ENCODE data around the gene PRKN. TPM values are rescaled to one million over a fixed set of nuclear protein-coding genes. Genes with fewer than 3 reads are reported as not detected.

PRKN gene
- total RNA-seq, 4 donors from 2014 or later: 9.6 to 17.0 (median 11.6) TPM

- TF ChIP-seq CTCF (IDR thresholded peaks at IDR 0.05; ENCODE audit: low read depth): no peak
These were observed 112.4 kb downstream of the PRKN start for GRCh38 chr6:162615016-162615705.

- TF ChIP-seq CTCF (IDR thresholded peaks at IDR 0.05; ENCODE audit: low read depth): no peak
These were observed 114.3 kb downstream of the PRKN start for GRCh38 chr6:162613310-162613709.

GRCh38 chr6:162612613-162613012, 115.0 kb downstream of the PRKN start:
- TF ChIP-seq CTCF (IDR thresholded peaks at IDR 0.05; ENCODE audit: low read depth): no peak

GRCh38 chr6:162610351-162610750, 117.2 kb downstream of the PRKN start:
- no peak for TF ChIP-seq CTCF (IDR thresholded peaks at IDR 0.05; ENCODE audit: low read depth)

GRCh38 chr6:162605881-162606280, 121.7 kb downstream of the PRKN start:
- TF ChIP-seq CTCF (IDR thresholded peaks at IDR 0.05; ENCODE audit: low read depth): no peak

GRCh38 chr6:162603231-162604015, 124.1 kb downstream of the PRKN start:
- no peak for TF ChIP-seq CTCF (IDR thresholded peaks at IDR 0.05; ENCODE audit: low read depth)

- no peak for TF ChIP-seq CTCF (IDR thresholded peaks at IDR 0.05; ENCODE audit: low read depth)
These were observed 124.8 kb downstream of the PRKN start for GRCh38 chr6:162602759-162603158.
